GM23338 (cell line): ENCODE measurements around the gene STRIP1. TPM values are rescaled to one million over a fixed set of nuclear protein-coding genes. Genes with fewer than 3 reads are reported as not detected.

Experiments used
- ATAC-seq: fragments of 200-7000 bp; cut with Tn5 transposase; 3 replicates; pipeline ENCODE4 v1.9.1; 2020
- DNase-seq: peaks from one replicate; pipeline ENCODE4 v3.0.0-alpha.2; 2015; ENCODE audit warnings: low spot score
- H2AFZ ChIP-seq: fragments of 200-600 bp; sonication (generic); 2 replicates; pipeline ENCODE4 v1.8.0; 2016; ENCODE audit warnings: antibody characterized with exemption, mild to moderate bottlenecking, moderate library complexity
- H3F3A ChIP-seq: fragments of 200-600 bp; sonication (generic); replicated peaks from 2 replicates; pipeline ENCODE4 v1.8.0; 2017; ENCODE audit warnings: antibody characterized with exemption, mixed run types, low read depth
- H3K27ac ChIP-seq: fragments of 200-600 bp; sonication (generic); 2 replicates; pipeline ENCODE4 v1.6.1; 2016; ENCODE audit warnings: low read depth
- H3K27me3 ChIP-seq: fragments of 200-600 bp; sonication (generic); 2 replicates; pipeline ENCODE4 v1.8.0; 2016; ENCODE audit warnings: mild to moderate bottlenecking, mixed run types, moderate library complexity; ENCODE audit not compliant: insufficient read depth
- H3K36me3 ChIP-seq: fragments of 200-600 bp; sonication (generic); 2 replicates; pipeline ENCODE4 v1.8.0; 2016; ENCODE audit warnings: mild to moderate bottlenecking; ENCODE audit not compliant: insufficient read depth
- H3K4me1 ChIP-seq: fragments of 200-600 bp; sonication (generic); 2 replicates; pipeline ENCODE4 v1.8.0; 2016; ENCODE audit warnings: mild to moderate bottlenecking, moderate library complexity; ENCODE audit not compliant: insufficient read depth
- H3K4me2 ChIP-seq: fragments of 200-600 bp; sonication (generic); 2 replicates; pipeline ENCODE4 v1.7.1; 2017; ENCODE audit warnings: mixed run types
- H3K4me3 ChIP-seq: fragments of 200-600 bp; sonication (generic); 2 replicates; pipeline ENCODE4 v1.6.1; 2016; ENCODE audit warnings: mixed run types
- H3K79me2 ChIP-seq: fragments of 200-600 bp; sonication (generic); replicated peaks from 2 replicates; pipeline ENCODE4 v1.8.0; 2017; ENCODE audit warnings: mild to moderate bottlenecking; ENCODE audit not compliant: insufficient read depth
- H3K9me2 ChIP-seq: fragments of 200-600 bp; sonication (generic); 2 replicates; pipeline ENCODE4 v1.8.0; 2017; ENCODE audit not compliant: insufficient read depth
- H4K20me1 ChIP-seq: fragments of 200-600 bp; sonication (generic); replicated peaks from 2 replicates; pipeline ENCODE4 v1.8.0; 2017; ENCODE audit warnings: mild to moderate bottlenecking; ENCODE audit not compliant: insufficient read depth
- H3K27ac Mint-ChIP-seq: 2 replicates; pipeline ENCODE4 v1.8.0; 2020; ENCODE audit warnings: inconsistent platforms, mild to moderate bottlenecking, moderate library complexity, mixed read lengths
- H3K27me3 Mint-ChIP-seq: 3 replicates; pipeline ENCODE4 v1.8.0; 2022; ENCODE audit warnings: low read depth, mild to moderate bottlenecking, moderate library complexity, mixed read lengths, inconsistent platforms; ENCODE audit not compliant: insufficient read depth, poor library complexity
- H3K36me3 Mint-ChIP-seq: 3 replicates; pipeline ENCODE4 v1.8.0; 2021; ENCODE audit warnings: low read depth, mild to moderate bottlenecking, inconsistent platforms, moderate library complexity, mixed read lengths
- H3K4me1 Mint-ChIP-seq: 3 replicates; pipeline ENCODE4 v1.8.0; 2020; ENCODE audit warnings: mild to moderate bottlenecking, inconsistent platforms, mixed read lengths
- H3K4me3 Mint-ChIP-seq: 3 replicates; pipeline ENCODE4 v1.8.0; 2021; ENCODE audit warnings: moderate library complexity, mild to moderate bottlenecking, inconsistent platforms, mixed read lengths
- H3K9me3 Mint-ChIP-seq: 3 replicates; pipeline ENCODE4 v1.8.0; 2020; ENCODE audit warnings: moderate library complexity, mild to moderate bottlenecking, inconsistent platforms, mixed read lengths
- CREB1 ChIP-seq: fragments of 250-450 bp; sonication (Bioruptor Pico); IDR thresholded peaks from 2 replicates; pipeline ENCODE4 v1.5.0; 2020; ENCODE audit warnings: low read depth, mild to moderate bottlenecking, moderate library complexity
- CTCF ChIP-seq, 2 experiments: fragments of 200-600 bp in 1 of 2; sonication (generic) in 1 of 2; conservative IDR thresholded peaks; 2 replicates each; pipeline versions ENCODE4 v1.5.1 to v1.6.1; 2016 to 2017; ENCODE audit warnings: antibody characterized with exemption in 2 of 2, low read depth in 2 of 2, mild to moderate bottlenecking in 2 of 2, moderate library complexity in 1 of 2
- EZH2 ChIP-seq: fragments of 200-600 bp; sonication (generic); IDR thresholded peaks from one replicate; pipeline ENCODE4 v1.8.0; 2017; ENCODE audit warnings: antibody characterized with exemption, mild to moderate bottlenecking, low read depth; ENCODE audit not compliant: unreplicated experiment
- EZH2phosphoT487 ChIP-seq: fragments of 200-600 bp; sonication (generic); IDR thresholded peaks from one replicate; pipeline ENCODE4 v1.8.1; 2018; ENCODE audit warnings: antibody characterized with exemption; ENCODE audit not compliant: unreplicated experiment
- JUNB ChIP-seq: IDR thresholded peaks from one replicate; pipeline ENCODE4 v1.6.1; 2016; ENCODE audit warnings: antibody characterized with exemption; ENCODE audit not compliant: unreplicated experiment
- NANOG ChIP-seq: IDR thresholded peaks from 2 replicates; pipeline ENCODE4 v1.6.1; 2016; ENCODE audit warnings: antibody characterized with exemption, borderline replicate concordance
- POLR2AphosphoS5 ChIP-seq: IDR thresholded peaks from 2 replicates; pipeline ENCODE4 v1.6.1; 2016; ENCODE audit warnings: antibody characterized with exemption, low read depth
- STAT1 ChIP-seq: IDR thresholded peaks from one replicate; pipeline ENCODE4 v1.6.1; 2016; ENCODE audit warnings: antibody characterized with exemption; ENCODE audit not compliant: unreplicated experiment
- ZNF331 ChIP-seq: fragments of 250-450 bp; sonication (Bioruptor Pico); IDR thresholded peaks from 2 replicates; pipeline ENCODE4 v1.5.0; 2020; ENCODE audit warnings: low read depth, mild to moderate bottlenecking, moderate library complexity
- polyA plus RNA-seq: library from polyadenylated mRNA; unstranded; fragments of >200 nt; fragmentation: Nextera tagmentation; extraction: Ambion mirVana; gene quantifications from 2 replicates; pipeline ENCODE4 v1.2.1, GENCODE V29; 2016
- total RNA-seq: library from RNA; depleted of rRNA; stranded (reverse); fragments of >200 nt; shearing (Covaris generic); gene quantifications from 2 replicates; pipeline ENCODE4 v1.2.3, GENCODE V29; 2014
- TF ChIP-seq, protein P1 (sequence below): IDR thresholded peaks from 2 replicates; pipeline ENCODE4 v1.6.1; 2016; ENCODE audit warnings: antibody characterized with exemption
- TF ChIP-seq, protein P2 (sequence below): fragments of 250-450 bp; sonication (Bioruptor Pico); IDR thresholded peaks from 2 replicates; pipeline ENCODE4 v1.5.0; 2020; ENCODE audit warnings: mild to moderate bottlenecking, moderate library complexity
- TF ChIP-seq, protein P3 (sequence below): IDR thresholded peaks from one replicate; pipeline ENCODE4 v1.6.1; 2018; ENCODE audit warnings: antibody characterized with exemption; ENCODE audit not compliant: unreplicated experiment

Gene STRIP1
- total and polyA plus RNA-seq, 2 experiments from 2014 or later: 17.2 to 50.6 TPM

DNA sequence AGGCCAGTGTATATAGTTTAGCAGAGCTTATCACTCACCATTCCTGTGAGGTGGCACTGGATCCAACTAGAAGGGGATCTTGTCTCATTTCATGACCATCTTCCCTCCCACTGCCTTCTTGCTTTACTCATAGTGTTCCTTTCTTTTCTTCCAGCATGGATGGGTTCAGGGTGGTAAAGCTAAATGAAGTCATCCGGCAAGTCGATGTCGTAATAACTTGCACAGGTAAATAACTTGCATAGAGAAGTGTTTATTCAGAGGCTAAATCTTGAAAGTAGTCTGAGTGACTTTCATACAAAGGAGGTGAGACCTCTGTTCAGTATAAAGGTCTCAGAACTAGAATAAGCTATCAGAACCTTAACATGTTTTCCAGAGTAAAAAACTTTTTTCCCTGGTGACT lies 16.6 kb upstream of the STRIP1 start:
- Mint-ChIP-seq H3K27ac (no peak overlapping the region), H3K4me1 (no peaks in the 10 kb centered on the region), H3K9me3 (no peaks in the 10 kb centered on the region), H3K27me3 (no peaks in the 10 kb centered on the region), H3K4me3 (no peak overlapping the region), H3K36me3 (peaks cover 91% of the 10 kb centered on the region)
- Histone ChIP-seq H3K79me2 (no peaks in the 10 kb centered on the region), H3K4me2 (no peak overlapping the region), H3F3A (no peaks in the 10 kb centered on the region), H3K36me3 (peaks cover 79% of the 10 kb centered on the region), H3K4me1 (no peaks in the 10 kb centered on the region), H3K27me3 (no peaks in the 10 kb centered on the region), H4K20me1 (no peaks in the 10 kb centered on the region), H3K27ac (no peak overlapping the region), H3K4me3 (no peak overlapping the region), H3K9me2 (no peaks in the 10 kb centered on the region), H2AFZ (no peak overlapping the region)
- DNase-seq: no peak
- TF ChIP-seq EZH2: no peak
- TF ChIP-seq, protein P1, sequence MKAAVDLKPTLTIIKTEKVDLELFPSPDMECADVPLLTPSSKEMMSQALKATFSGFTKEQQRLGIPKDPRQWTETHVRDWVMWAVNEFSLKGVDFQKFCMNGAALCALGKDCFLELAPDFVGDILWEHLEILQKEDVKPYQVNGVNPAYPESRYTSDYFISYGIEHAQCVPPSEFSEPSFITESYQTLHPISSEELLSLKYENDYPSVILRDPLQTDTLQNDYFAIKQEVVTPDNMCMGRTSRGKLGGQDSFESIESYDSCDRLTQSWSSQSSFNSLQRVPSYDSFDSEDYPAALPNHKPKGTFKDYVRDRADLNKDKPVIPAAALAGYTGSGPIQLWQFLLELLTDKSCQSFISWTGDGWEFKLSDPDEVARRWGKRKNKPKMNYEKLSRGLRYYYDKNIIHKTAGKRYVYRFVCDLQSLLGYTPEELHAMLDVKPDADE: no peak
- no peak for TF ChIP-seq CREB1
- no peak for TF ChIP-seq CTCF (conservative IDR thresholded peaks at IDR 0.05; ENCODE audit: low read depth in 2 of 2)
- TF ChIP-seq ZNF331: no peak
- no peak for TF ChIP-seq JUNB
- TF ChIP-seq, protein P2, sequence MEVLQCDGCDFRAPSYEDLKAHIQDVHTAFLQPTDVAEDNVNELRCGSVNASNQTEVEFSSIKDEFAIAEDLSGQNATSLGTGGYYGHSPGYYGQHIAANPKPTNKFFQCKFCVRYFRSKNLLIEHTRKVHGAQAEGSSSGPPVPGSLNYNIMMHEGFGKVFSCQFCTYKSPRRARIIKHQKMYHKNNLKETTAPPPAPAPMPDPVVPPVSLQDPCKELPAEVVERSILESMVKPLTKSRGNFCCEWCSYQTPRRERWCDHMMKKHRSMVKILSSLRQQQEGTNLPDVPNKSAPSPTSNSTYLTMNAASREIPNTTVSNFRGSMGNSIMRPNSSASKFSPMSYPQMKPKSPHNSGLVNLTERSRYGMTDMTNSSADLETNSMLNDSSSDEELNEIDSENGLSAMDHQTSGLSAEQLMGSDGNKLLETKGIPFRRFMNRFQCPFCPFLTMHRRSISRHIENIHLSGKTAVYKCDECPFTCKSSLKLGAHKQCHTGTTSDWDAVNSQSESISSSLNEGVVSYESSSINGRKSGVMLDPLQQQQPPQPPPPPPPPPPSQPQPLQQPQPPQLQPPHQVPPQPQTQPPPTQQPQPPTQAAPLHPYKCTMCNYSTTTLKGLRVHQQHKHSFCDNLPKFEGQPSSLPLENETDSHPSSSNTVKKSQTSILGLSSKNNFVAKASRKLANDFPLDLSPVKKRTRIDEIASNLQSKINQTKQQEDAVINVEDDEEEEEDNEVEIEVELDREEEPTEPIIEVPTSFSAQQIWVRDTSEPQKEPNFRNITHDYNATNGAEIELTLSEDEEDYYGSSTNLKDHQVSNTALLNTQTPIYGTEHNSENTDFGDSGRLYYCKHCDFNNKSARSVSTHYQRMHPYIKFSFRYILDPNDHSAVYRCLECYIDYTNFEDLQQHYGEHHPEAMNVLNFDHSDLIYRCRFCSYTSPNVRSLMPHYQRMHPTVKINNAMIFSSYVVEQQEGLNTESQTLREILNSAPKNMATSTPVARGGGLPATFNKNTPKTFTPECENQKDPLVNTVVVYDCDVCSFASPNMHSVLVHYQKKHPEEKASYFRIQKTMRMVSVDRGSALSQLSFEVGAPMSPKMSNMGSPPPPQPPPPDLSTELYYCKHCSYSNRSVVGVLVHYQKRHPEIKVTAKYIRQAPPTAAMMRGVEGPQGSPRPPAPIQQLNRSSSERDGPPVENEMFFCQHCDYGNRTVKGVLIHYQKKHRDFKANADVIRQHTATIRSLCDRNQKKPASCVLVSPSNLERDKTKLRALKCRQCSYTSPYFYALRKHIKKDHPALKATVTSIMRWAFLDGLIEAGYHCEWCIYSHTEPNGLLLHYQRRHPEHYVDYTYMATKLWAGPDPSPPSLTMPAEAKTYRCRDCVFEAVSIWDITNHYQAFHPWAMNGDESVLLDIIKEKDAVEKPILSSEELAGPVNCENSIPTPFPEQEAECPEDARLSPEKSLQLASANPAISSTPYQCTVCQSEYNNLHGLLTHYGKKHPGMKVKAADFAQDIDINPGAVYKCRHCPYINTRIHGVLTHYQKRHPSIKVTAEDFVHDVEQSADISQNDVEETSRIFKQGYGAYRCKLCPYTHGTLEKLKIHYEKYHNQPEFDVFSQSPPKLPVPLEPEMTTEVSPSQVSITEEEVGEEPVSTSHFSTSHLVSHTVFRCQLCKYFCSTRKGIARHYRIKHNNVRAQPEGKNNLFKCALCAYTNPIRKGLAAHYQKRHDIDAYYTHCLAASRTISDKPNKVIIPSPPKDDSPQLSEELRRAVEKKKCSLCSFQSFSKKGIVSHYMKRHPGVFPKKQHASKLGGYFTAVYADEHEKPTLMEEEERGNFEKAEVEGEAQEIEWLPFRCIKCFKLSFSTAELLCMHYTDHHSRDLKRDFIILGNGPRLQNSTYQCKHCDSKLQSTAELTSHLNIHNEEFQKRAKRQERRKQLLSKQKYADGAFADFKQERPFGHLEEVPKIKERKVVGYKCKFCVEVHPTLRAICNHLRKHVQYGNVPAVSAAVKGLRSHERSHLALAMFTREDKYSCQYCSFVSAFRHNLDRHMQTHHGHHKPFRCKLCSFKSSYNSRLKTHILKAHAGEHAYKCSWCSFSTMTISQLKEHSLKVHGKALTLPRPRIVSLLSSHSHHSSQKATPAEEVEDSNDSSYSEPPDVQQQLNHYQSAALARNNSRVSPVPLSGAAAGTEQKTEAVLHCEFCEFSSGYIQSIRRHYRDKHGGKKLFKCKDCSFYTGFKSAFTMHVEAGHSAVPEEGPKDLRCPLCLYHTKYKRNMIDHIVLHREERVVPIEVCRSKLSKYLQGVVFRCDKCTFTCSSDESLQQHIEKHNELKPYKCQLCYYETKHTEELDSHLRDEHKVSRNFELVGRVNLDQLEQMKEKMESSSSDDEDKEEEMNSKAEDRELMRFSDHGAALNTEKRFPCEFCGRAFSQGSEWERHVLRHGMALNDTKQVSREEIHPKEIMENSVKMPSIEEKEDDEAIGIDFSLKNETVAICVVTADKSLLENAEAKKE: no peak
- TF ChIP-seq POLR2AphosphoS5: no peak
- TF ChIP-seq NANOG: no peak
- TF ChIP-seq STAT1: no peak
- TF ChIP-seq EZH2phosphoT487: no peak
- TF ChIP-seq, protein P3, sequence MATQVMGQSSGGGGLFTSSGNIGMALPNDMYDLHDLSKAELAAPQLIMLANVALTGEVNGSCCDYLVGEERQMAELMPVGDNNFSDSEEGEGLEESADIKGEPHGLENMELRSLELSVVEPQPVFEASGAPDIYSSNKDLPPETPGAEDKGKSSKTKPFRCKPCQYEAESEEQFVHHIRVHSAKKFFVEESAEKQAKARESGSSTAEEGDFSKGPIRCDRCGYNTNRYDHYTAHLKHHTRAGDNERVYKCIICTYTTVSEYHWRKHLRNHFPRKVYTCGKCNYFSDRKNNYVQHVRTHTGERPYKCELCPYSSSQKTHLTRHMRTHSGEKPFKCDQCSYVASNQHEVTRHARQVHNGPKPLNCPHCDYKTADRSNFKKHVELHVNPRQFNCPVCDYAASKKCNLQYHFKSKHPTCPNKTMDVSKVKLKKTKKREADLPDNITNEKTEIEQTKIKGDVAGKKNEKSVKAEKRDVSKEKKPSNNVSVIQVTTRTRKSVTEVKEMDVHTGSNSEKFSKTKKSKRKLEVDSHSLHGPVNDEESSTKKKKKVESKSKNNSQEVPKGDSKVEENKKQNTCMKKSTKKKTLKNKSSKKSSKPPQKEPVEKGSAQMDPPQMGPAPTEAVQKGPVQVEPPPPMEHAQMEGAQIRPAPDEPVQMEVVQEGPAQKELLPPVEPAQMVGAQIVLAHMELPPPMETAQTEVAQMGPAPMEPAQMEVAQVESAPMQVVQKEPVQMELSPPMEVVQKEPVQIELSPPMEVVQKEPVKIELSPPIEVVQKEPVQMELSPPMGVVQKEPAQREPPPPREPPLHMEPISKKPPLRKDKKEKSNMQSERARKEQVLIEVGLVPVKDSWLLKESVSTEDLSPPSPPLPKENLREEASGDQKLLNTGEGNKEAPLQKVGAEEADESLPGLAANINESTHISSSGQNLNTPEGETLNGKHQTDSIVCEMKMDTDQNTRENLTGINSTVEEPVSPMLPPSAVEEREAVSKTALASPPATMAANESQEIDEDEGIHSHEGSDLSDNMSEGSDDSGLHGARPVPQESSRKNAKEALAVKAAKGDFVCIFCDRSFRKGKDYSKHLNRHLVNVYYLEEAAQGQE: no peak
- no peak for ATAC-seq
